Stimulated activated CD8-positive, alpha-beta memory T cell treated with anti-CD3 and anti-CD28 coated beads, Interleukin-7, amount 100 ng/mL, for 1 hour (primary cell): Measurements from ENCODE around the gene ERICH3.
"Not testable (repeated sequence)": the region's sequence is repeated elsewhere in the genome, so short reads cannot be mapped to it uniquely, and the experiment has no call there.

Experiments used
- DNase-seq, 2 donors: peaks; one replicate each; pipeline ENCODE4 v3.0.0-alpha.2; 2020; ENCODE audit warnings: low read depth in 2 of 2

Gene ERICH3

GRCh38 chr1:74677926-74678325 lies 4.3 kb upstream of the ERICH3 start:
- DNase-seq: no peak

- no peak for DNase-seq
Observed at GRCh38 chr1:74674278-74675048, 871 bp upstream of the ERICH3 start.

- not testable (repeated sequence) for DNase-seq
Observed at GRCh38 chr1:74670866-74671265, 2.7 kb downstream of the ERICH3 start.

GRCh38 chr1:74654708-74655107 lies 18.9 kb downstream of the ERICH3 start:
- no peak for DNase-seq

GRCh38 chr1:74652711-74653139 lies 20.9 kb downstream of the ERICH3 start:
- no peak for DNase-seq

GRCh38 chr1:74650561-74650960 lies 23.0 kb downstream of the ERICH3 start:
- no peak for DNase-seq

GRCh38 chr1:74641876-74642275 lies 31.7 kb downstream of the ERICH3 start:
- DNase-seq: no peak

- DNase-seq: no peak
Observed at GRCh38 chr1:74641161-74641560, 32.4 kb downstream of the ERICH3 start.

GRCh38 chr1:74637296-74637695 lies 36.3 kb downstream of the ERICH3 start:
- no peak for DNase-seq

GRCh38 chr1:74629283-74629682 lies 44.3 kb downstream of the ERICH3 start:
- no peak for DNase-seq

- no peak for DNase-seq
Observed at GRCh38 chr1:74623716-74624115, 49.9 kb downstream of the ERICH3 start.

- no peak for DNase-seq
Observed at GRCh38 chr1:74620242-74620641, 53.4 kb downstream of the ERICH3 start.

- DNase-seq: no peak
Observed at GRCh38 chr1:74618974-74619373, 54.6 kb downstream of the ERICH3 start.

- DNase-seq: no peak
Observed at GRCh38 chr1:74613894-74614293, 59.7 kb downstream of the ERICH3 start.

GRCh38 chr1:74611887-74612286 lies 61.7 kb downstream of the ERICH3 start:
- DNase-seq: no peak

GRCh38 chr1:74610961-74611360 lies 62.6 kb downstream of the ERICH3 start:
- no peak for DNase-seq

- no peak for DNase-seq
Observed at GRCh38 chr1:74609810-74610371, 63.7 kb downstream of the ERICH3 start.

GRCh38 chr1:74596717-74597116 lies 76.9 kb downstream of the ERICH3 start:
- no peak for DNase-seq

GRCh38 chr1:74593887-74594866 lies 79.4 kb downstream of the ERICH3 start:
- DNase-seq: no peak

GRCh38 chr1:74592580-74593355 lies 80.8 kb downstream of the ERICH3 start:
- DNase-seq: no peak

GRCh38 chr1:74591949-74592348 lies 81.6 kb downstream of the ERICH3 start:
- DNase-seq: no peak

GRCh38 chr1:74590288-74590687 lies 83.3 kb downstream of the ERICH3 start:
- no peak for DNase-seq
